Neural progenitor cell (in vitro differentiated cells): ENCODE results near the gene ZFPL1. TPM values are rescaled to one million over a fixed set of nuclear protein-coding genes. Genes with fewer than 3 reads are reported as not detected.

ENCODE experiments used
- DNase-seq: peaks from one replicate; pipeline ENCODE4 v3.0.0-alpha.2; 2016; ENCODE audit warnings: low spot score
- H2AFZ ChIP-seq: fragments of 200-600 bp; sonication (generic); replicated peaks from 2 replicates; pipeline ENCODE4 v1.6.1; 2016; ENCODE audit warnings: antibody characterized with exemption
- H3F3A ChIP-seq: fragments of 200-600 bp; sonication (generic); 2 replicates; pipeline ENCODE4 v1.6.1; 2016; ENCODE audit warnings: antibody characterized with exemption, low read depth
- H3K27ac ChIP-seq: fragments of 200-600 bp; sonication (generic); 2 replicates; pipeline ENCODE4 v1.5.1; 2016; ENCODE audit warnings: mild to moderate bottlenecking
- H3K27me3 ChIP-seq: fragments of 200-600 bp; sonication (generic); 2 replicates; pipeline ENCODE4 v1.6.1; 2016; ENCODE audit warnings: mild to moderate bottlenecking, moderate library complexity
- H3K36me3 ChIP-seq: fragments of 200-600 bp; sonication (generic); 2 replicates; pipeline ENCODE4 v1.5.1; 2016
- H3K4me1 ChIP-seq: fragments of 200-600 bp; sonication (generic); 2 replicates; pipeline ENCODE4 v1.6.1; 2016; ENCODE audit warnings: mixed run types
- H3K4me2 ChIP-seq: fragments of 200-600 bp; sonication (generic); 2 replicates; pipeline ENCODE4 v1.6.1; 2016
- H3K4me3 ChIP-seq: fragments of 200-600 bp; sonication (generic); 2 replicates; pipeline ENCODE4 v1.5.1; 2016
- H3K79me2 ChIP-seq: fragments of 200-600 bp; sonication (generic); 2 replicates; pipeline ENCODE4 v1.6.1; 2016; ENCODE audit warnings: low read depth
- H3K9ac ChIP-seq: fragments of 200-600 bp; sonication (generic); 2 replicates; pipeline ENCODE4 v1.6.1; 2016
- H3K9me3 ChIP-seq: fragments of 200-600 bp; sonication (generic); 2 replicates; pipeline ENCODE4 v1.5.1; 2016; ENCODE audit warnings: low read depth
- H4K20me1 ChIP-seq: fragments of 200-600 bp; sonication (generic); 2 replicates; pipeline ENCODE4 v1.6.1; 2016; ENCODE audit warnings: low read depth
- H3K27ac Mint-ChIP-seq: 3 replicates; pipeline ENCODE4 v1.8.0; 2021; ENCODE audit warnings: mixed read lengths
- H3K27me3 Mint-ChIP-seq: 2 replicates; pipeline ENCODE4 v1.8.0; 2022; ENCODE audit warnings: low read depth, mild to moderate bottlenecking, inconsistent platforms, moderate library complexity, mixed read lengths; ENCODE audit not compliant: insufficient read depth
- H3K36me3 Mint-ChIP-seq: 3 replicates; pipeline ENCODE4 v1.8.0; 2021; ENCODE audit warnings: mixed read lengths
- H3K4me1 Mint-ChIP-seq: 3 replicates; pipeline ENCODE4 v1.8.0; 2021; ENCODE audit warnings: mixed read lengths
- H3K4me3 Mint-ChIP-seq: 3 replicates; pipeline ENCODE4 v1.8.0; 2021; ENCODE audit warnings: mild to moderate bottlenecking, moderate library complexity, mixed read lengths
- H3K9me3 Mint-ChIP-seq: 3 replicates; pipeline ENCODE4 v1.8.0; 2020; ENCODE audit warnings: mixed read lengths
- CTCF ChIP-seq: fragments of 200-600 bp; sonication (generic); IDR thresholded peaks from 2 replicates; pipeline ENCODE4 v1.5.1; 2017; ENCODE audit warnings: antibody characterized with exemption, mild to moderate bottlenecking
- EZH2 ChIP-seq: fragments of 200-600 bp; sonication (generic); IDR thresholded peaks from 2 replicates; pipeline ENCODE4 v1.6.1; 2017; ENCODE audit warnings: antibody characterized with exemption, mild to moderate bottlenecking, moderate library complexity
- EZH2phosphoT487 ChIP-seq: fragments of 200-600 bp; sonication (generic); IDR thresholded peaks from 2 replicates; pipeline ENCODE4 v1.6.1; 2017; ENCODE audit warnings: antibody characterized with exemption
- total RNA-seq: library from RNA; depleted of rRNA; stranded (reverse); fragments of >200 nt; gene quantifications from 2 replicates; pipeline ENCODE4 v1.2.3, GENCODE V29; 2015; ENCODE audit warnings: low replicate concordance

Gene ZFPL1
- total RNA-seq, 1 donor from 2014 or later = 12.6 TPM

- Mint-ChIP-seq H3K4me1 (peaks cover 3% of the 10 kb centered on the region), H3K36me3 (no peaks in the 10 kb centered on the region), H3K9me3 (no peaks in the 10 kb centered on the region), H3K27ac (no peak overlapping the region), H3K4me3 (no peak overlapping the region), H3K27me3 (peaks cover 5% of the 10 kb centered on the region)
- Histone ChIP-seq H3K27ac (no peak overlapping the region), H4K20me1 (no peaks in the 10 kb centered on the region), H3K4me3 (no peak overlapping the region), H3K27me3 (no peaks in the 10 kb centered on the region), H3K36me3 (no peaks in the 10 kb centered on the region), H3K79me2 (no peaks in the 10 kb centered on the region), H3K4me1 (no peaks in the 10 kb centered on the region), H3K9me3 (no peaks in the 10 kb centered on the region), H3K9ac (no peak overlapping the region), H2AFZ (no peak overlapping the region), H3F3A (no peaks in the 10 kb centered on the region), H3K4me2 (no peak overlapping the region)
- TF ChIP-seq EZH2 (no peak), EZH2phosphoT487 (no peak), CTCF (no peak)
- DNase-seq = no peak
Observed at GRCh38 chr11:65057526-65057925, 26.5 kb upstream of the ZFPL1 start.

GRCh38 chr11:65058012-65058411 is 26.0 kb upstream of the ZFPL1 start:
- H3K27ac Mint-ChIP-seq = no peak overlapping the region
- H3K9me3 Mint-ChIP-seq = no peaks in the 10 kb centered on the region
- Histone ChIP-seq H3K27ac (no peak overlapping the region), H3F3A (no peaks in the 10 kb centered on the region), H3K4me1 (no peaks in the 10 kb centered on the region), H3K4me2 (no peak overlapping the region), H3K9me3 (no peaks in the 10 kb centered on the region), H3K9ac (no peak overlapping the region), H3K27me3 (no peaks in the 10 kb centered on the region), H2AFZ (no peak overlapping the region), H4K20me1 (no peaks in the 10 kb centered on the region), H3K4me3 (no peak overlapping the region), H3K36me3 (no peaks in the 10 kb centered on the region), H3K79me2 (no peaks in the 10 kb centered on the region)
- H3K4me3 Mint-ChIP-seq = no peak overlapping the region
- H3K36me3 Mint-ChIP-seq = no peaks in the 10 kb centered on the region
- peaks cover 3% of the 10 kb centered on the region for H3K4me1 Mint-ChIP-seq
- TF ChIP-seq CTCF (no peak), EZH2phosphoT487 (no peak), EZH2 (no peak)
- no peak for DNase-seq
- H3K27me3 Mint-ChIP-seq = peaks cover 3% of the 10 kb centered on the region

GRCh38 chr11:65058419-65059054 is 25.5 kb upstream of the ZFPL1 start, which contains the start of gene NAALADL1:
Gene NAALADL1, minus strand, starts transcription at chr11:65058553. Its CDS starts 32 bp downstream, at chr11:65058521.
- Histone ChIP-seq H3K79me2 (no peaks in the 10 kb centered on the region), H2AFZ (no peak within 1 kb of the TSS), H3K36me3 (no peaks in the 10 kb centered on the region), H4K20me1 (no peaks in the 10 kb centered on the region), H3F3A (no peaks in the 10 kb centered on the region), H3K9me3 (no peaks in the 10 kb centered on the region), H3K27ac (no peak within 1 kb of the TSS), H3K4me1 (no peaks in the 10 kb centered on the region), H3K4me2 (no peak within 1 kb of the TSS), H3K9ac (no peak within 1 kb of the TSS), H3K4me3 (no peak within 1 kb of the TSS), H3K27me3 (no peaks in the 10 kb centered on the region)
- no peaks in the 10 kb centered on the region for H3K36me3 Mint-ChIP-seq
- H3K9me3 Mint-ChIP-seq = no peaks in the 10 kb centered on the region
- peaks cover 3% of the 10 kb centered on the region for H3K27me3 Mint-ChIP-seq
- no peak for DNase-seq
- H3K27ac Mint-ChIP-seq = no peak within 1 kb of the TSS
- H3K4me1 Mint-ChIP-seq = peaks cover 3% of the 10 kb centered on the region
- TF ChIP-seq EZH2 (no peak), EZH2phosphoT487 (no peak), CTCF (no peak)
- H3K4me3 Mint-ChIP-seq = no peak within 1 kb of the TSS
